ENCODE data around the gene CCL1. TPM values are rescaled to one million over a fixed set of nuclear protein-coding genes. Genes with fewer than 3 reads are reported as not detected.

CCL1 gene
- total and polyA plus RNA-seq, 10 of the 15 experiments (the other 5 are each of a cell fraction or from before 2014, with no cell fraction given): 0.14 to 1.8 (median 0.40) TPM; not detected in 3

GRCh38 chr17:34360601-34361270 lies 2.3 kb downstream of the CCL1 start:
- H3K4me2 ChIP-seq (ENCODE audit: control insufficient read depth, insufficient read depth): no peak overlapping the region
- ChIA-PET SMC1A (ENCODE audit: uncharacterized antibody, unreplicated experiment) (interaction anchor here (0.5 to 4.1 kb wide), 21 partner anchors 8 to 194 kb away, joined by 3 to 80 read pairs (median 5); no protein-coding TSS in a partner anchor), CTCF (interaction anchor here (0.8 to 8.8 kb wide), 46 partner anchors 8 to 582 kb away, joined by 3 to 264 read pairs (median 6); partner anchors contain the start of gene CCL8), RAD21 (ENCODE audit: unreplicated experiment) (interaction anchor here (0.6 to 6.0 kb wide), 9 partner anchors 12 to 190 kb away, joined by 3 to 83 read pairs (median 6); no protein-coding TSS in a partner anchor), POLR2A (no interaction called here)
- H3K27ac ChIP-seq (ENCODE audit: control insufficient read depth, insufficient read depth): no peak overlapping the region
- H3K79me2 ChIP-seq (ENCODE audit: control insufficient read depth, insufficient read depth, low read length): no peaks in the 10 kb centered on the region
- H3K27me3 ChIP-seq (replicated peaks in 1 of 2; ENCODE audit: control insufficient read depth in 2 of 2, insufficient read depth in 2 of 2, low read length in 1 of 2): peaks cover 2 to 20% of the 10 kb centered on the region in 2 experiments; a peak in 3 of 4 replicates
- intact Hi-C loops (cut with micrococcal nuclease; ENCODE audit: unreplicated experiment): loop anchor here (1.0 kb wide), 2 partner anchors 42 to 160 kb away; no protein-coding TSS in a partner anchor
- no peaks in the 10 kb centered on the region for H3K9me3 ChIP-seq (replicated peaks; ENCODE audit: control insufficient read depth, insufficient read depth, low read length)
- in situ Hi-C loops (cut with MboI): loop anchor here (5.0 kb wide), 1 partner anchor 158 kb away; no protein-coding TSS in a partner anchor
- H3K9ac ChIP-seq (ENCODE audit: control insufficient read depth, insufficient read depth, low read length): no peak overlapping the region
- FAIRE-seq: no peak
- no peak overlapping the region for H2AFZ ChIP-seq (ENCODE audit: control insufficient read depth, low read depth, low read length)
- BruUV-seq (replicated peaks): no TSS peak
- ATAC-seq: no peak
- no peaks in the 10 kb centered on the region for H4K20me1 ChIP-seq (ENCODE audit: control insufficient read depth, insufficient read depth)
- DNase-seq (ENCODE audit: low read depth, low spot score): no peak
- TF ChIP-seq CHD1 (IDR thresholded peaks at IDR 0.05; ENCODE audit: low read depth, low read length): no peak
- TF ChIP-seq CBFB (IDR thresholded peaks at IDR 0.05; ENCODE audit: low read depth): no peak
- TF ChIP-seq, protein P1, sequence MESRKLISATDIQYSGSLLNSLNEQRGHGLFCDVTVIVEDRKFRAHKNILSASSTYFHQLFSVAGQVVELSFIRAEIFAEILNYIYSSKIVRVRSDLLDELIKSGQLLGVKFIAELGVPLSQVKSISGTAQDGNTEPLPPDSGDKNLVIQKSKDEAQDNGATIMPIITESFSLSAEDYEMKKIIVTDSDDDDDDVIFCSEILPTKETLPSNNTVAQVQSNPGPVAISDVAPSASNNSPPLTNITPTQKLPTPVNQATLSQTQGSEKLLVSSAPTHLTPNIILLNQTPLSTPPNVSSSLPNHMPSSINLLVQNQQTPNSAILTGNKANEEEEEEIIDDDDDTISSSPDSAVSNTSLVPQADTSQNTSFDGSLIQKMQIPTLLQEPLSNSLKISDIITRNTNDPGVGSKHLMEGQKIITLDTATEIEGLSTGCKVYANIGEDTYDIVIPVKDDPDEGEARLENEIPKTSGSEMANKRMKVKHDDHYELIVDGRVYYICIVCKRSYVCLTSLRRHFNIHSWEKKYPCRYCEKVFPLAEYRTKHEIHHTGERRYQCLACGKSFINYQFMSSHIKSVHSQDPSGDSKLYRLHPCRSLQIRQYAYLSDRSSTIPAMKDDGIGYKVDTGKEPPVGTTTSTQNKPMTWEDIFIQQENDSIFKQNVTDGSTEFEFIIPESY (IDR thresholded peaks at IDR 0.05): no peak
- TF ChIP-seq SRF (IDR thresholded peaks at IDR 0.05; ENCODE audit: low read depth in 2 of 2, low read length in 2 of 2): no peak
- no peak for TF ChIP-seq MYC (IDR thresholded peaks at IDR 0.05; ENCODE audit: insufficient read depth, insufficient read length, insufficient replicate concordance, low read length, severe bottlenecking)
- TF ChIP-seq RUNX3 (IDR thresholded peaks at IDR 0.05; ENCODE audit: low read length): no peak
- TF ChIP-seq, protein P2, sequence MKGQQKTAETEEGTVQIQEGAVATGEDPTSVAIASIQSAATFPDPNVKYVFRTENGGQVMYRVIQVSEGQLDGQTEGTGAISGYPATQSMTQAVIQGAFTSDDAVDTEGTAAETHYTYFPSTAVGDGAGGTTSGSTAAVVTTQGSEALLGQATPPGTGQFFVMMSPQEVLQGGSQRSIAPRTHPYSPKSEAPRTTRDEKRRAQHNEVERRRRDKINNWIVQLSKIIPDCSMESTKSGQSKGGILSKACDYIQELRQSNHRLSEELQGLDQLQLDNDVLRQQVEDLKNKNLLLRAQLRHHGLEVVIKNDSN (IDR thresholded peaks at IDR 0.05; ENCODE audit: borderline replicate concordance, extremely low read length, insufficient read depth, low read depth, low read length): no peak
- TF ChIP-seq BCL11A (IDR thresholded peaks at IDR 0.05; ENCODE audit: low read depth, low read length): no peak
- no peak for TF ChIP-seq HDGF (IDR thresholded peaks at IDR 0.05)
- TF ChIP-seq, protein P3, sequence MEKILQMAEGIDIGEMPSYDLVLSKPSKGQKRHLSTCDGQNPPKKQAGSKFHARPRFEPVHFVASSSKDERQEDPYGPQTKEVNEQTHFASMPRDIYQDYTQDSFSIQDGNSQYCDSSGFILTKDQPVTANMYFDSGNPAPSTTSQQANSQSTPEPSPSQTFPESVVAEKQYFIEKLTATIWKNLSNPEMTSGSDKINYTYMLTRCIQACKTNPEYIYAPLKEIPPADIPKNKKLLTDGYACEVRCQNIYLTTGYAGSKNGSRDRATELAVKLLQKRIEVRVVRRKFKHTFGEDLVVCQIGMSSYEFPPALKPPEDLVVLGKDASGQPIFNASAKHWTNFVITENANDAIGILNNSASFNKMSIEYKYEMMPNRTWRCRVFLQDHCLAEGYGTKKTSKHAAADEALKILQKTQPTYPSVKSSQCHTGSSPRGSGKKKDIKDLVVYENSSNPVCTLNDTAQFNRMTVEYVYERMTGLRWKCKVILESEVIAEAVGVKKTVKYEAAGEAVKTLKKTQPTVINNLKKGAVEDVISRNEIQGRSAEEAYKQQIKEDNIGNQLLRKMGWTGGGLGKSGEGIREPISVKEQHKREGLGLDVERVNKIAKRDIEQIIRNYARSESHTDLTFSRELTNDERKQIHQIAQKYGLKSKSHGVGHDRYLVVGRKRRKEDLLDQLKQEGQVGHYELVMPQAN (conservative IDR thresholded peaks at IDR 0.05): no peak
- TF ChIP-seq RFX5 (IDR thresholded peaks at IDR 0.05; ENCODE audit: low read depth, low read length): no peak
- TF ChIP-seq EZH2 (IDR thresholded peaks at IDR 0.05; ENCODE audit: borderline replicate concordance, control insufficient read depth, low read depth, low read length): no peak
- no peak for TF ChIP-seq ASH2L (IDR thresholded peaks at IDR 0.05; ENCODE audit: borderline replicate concordance, low read depth)
- no peak for TF ChIP-seq WRNIP1 (IDR thresholded peaks at IDR 0.05; ENCODE audit: borderline replicate concordance, low read depth, low read length)
- TF ChIP-seq, protein P4, sequence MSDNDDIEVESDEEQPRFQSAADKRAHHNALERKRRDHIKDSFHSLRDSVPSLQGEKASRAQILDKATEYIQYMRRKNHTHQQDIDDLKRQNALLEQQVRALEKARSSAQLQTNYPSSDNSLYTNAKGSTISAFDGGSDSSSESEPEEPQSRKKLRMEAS (IDR thresholded peaks at IDR 0.05; ENCODE audit: low read depth, low read length): no peak
- no peak for TF ChIP-seq SMC3 (IDR thresholded peaks at IDR 0.05; ENCODE audit: borderline replicate concordance, low read length)
- H3K36me3 ChIP-seq (ENCODE audit: control insufficient read depth in 2 of 2, insufficient read depth in 2 of 2, low read length in 1 of 2): no peaks in the 10 kb centered on the region
- WGBS (ENCODE audit: insufficient coverage, insufficient replicate concordance, low lambda C conversion rate, missing lambda C conversion rate): 37% methylated on average over 11 of the region's 11 CpGs
- H3K4me1 ChIP-seq (ENCODE audit: control insufficient read depth, insufficient read depth, low read length): peaks cover 3% of the 10 kb centered on the region; the same call in 1 of the 2 replicates
- no peak overlapping the region for H3K4me3 ChIP-seq

Measured in GM12878 (cell line).